ENCODE measurements around the gene PRM2.

DNA sequence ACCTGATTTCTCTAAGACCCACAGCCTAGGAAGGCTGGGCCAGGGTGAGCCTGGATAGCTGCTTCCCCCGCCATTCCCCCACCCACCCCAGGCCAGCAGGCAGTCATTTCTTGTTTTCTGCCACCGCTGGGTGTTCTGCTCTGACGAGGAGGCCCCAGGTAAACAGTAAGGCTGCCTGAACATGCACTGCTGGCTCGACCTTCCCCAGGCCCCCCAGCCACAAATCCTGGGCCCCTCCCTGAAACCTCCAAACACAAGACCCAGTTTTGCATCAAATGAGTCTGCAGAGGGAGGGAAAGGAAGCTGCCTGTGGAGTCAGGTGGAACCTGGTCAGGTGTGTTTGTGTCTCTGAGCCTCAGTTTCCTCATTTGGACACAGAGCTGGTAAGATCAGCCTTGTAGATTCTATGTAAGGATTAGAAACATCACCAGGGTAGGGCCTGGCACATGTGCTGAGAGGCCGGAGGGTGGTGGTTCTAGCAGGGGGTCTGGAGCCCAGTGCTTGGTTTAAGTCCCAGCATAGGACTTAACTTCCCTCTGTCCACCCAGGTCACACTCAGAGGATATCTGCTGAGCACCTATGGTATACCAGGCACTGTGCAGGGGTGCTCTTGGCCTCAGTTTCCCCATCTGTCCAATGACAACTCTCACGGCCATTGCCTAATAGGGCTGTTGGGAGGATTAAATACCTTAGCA, 23.7 kb upstream of the PRM2 start:
- no peak for TF ChIP-seq POLR2AphosphoS5 (IDR thresholded peaks at IDR 0.05)
- TF ChIP-seq, protein P1, sequence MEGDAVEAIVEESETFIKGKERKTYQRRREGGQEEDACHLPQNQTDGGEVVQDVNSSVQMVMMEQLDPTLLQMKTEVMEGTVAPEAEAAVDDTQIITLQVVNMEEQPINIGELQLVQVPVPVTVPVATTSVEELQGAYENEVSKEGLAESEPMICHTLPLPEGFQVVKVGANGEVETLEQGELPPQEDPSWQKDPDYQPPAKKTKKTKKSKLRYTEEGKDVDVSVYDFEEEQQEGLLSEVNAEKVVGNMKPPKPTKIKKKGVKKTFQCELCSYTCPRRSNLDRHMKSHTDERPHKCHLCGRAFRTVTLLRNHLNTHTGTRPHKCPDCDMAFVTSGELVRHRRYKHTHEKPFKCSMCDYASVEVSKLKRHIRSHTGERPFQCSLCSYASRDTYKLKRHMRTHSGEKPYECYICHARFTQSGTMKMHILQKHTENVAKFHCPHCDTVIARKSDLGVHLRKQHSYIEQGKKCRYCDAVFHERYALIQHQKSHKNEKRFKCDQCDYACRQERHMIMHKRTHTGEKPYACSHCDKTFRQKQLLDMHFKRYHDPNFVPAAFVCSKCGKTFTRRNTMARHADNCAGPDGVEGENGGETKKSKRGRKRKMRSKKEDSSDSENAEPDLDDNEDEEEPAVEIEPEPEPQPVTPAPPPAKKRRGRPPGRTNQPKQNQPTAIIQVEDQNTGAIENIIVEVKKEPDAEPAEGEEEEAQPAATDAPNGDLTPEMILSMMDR (IDR thresholded peaks at IDR 0.05): no peak
- TF ChIP-seq POLR2A (IDR thresholded peaks at IDR 0.05): no peak
- no peak for TF ChIP-seq EP300 (IDR thresholded peaks at IDR 0.05)

Measured in gastroesophageal sphincter (tissue), 3 donors.